GM18526 (cell line): ENCODE results near the gene PTGDS.

Experiments
- POLR2A ChIP-seq: IDR thresholded peaks from 3 replicates; pipeline ENCODE4 v1.6.1; 2011; ENCODE audit not compliant: insufficient read length; ENCODE audit errors: extremely low read depth

PTGDS gene

GRCh38 chr9:137022662-137023008 is 45.3 kb downstream of the PTGDS start:
- TF ChIP-seq POLR2A, result no peak

DNA sequence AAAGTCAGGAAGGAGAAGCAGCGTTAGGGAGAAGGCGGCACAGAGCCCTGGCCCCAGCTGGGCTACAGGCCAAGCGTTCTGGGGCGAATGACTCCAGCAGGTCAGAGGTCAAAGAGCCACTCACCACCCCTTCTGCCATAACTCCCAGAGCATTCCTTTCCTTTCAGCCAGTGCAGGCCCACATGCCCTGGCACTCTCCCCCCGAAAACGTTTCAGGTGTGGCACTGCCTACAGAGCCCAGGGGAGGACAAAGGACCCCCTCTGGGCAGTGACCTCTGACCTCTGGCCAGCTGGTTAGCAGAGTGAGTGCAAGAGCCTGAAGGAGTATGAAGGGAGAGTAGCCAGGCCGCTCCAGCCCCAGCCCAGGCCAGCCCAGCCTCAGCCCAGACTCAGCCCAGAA is 45.9 kb downstream of the PTGDS start:
- no peak for TF ChIP-seq POLR2A

- no peak for TF ChIP-seq POLR2A
Observed at GRCh38 chr9:137023583-137023991, 46.3 kb downstream of the PTGDS start.

DNA sequence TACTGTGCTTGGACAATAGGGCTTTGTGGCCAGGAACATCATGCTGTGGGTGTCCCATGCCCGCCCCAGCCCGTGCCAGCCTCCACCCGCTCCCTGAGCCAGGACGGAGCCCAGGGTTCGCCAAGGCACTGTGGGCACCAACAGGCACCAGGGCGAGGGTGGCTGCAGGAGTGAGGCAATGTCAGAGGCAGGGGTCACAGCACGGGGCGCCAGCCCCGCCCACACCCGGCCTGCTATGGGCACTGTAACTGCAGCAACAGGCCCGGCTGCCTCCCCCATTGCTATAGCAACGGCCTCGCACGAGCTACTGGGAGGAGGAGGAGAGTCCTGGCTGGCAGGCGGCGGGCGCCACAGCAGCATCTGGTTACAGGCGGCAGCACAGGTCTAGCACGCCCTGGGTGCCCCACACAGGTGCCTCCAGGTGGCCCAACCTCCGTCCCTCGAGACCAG is 48.2 kb downstream of the PTGDS start:
- no peak for TF ChIP-seq POLR2A

GRCh38 chr9:137026384-137026783 is 49.1 kb downstream of the PTGDS start:
- no peak for TF ChIP-seq POLR2A

- TF ChIP-seq POLR2A, result no peak
Observed at GRCh38 chr9:137026828-137027227, 49.5 kb downstream of the PTGDS start.

DNA sequence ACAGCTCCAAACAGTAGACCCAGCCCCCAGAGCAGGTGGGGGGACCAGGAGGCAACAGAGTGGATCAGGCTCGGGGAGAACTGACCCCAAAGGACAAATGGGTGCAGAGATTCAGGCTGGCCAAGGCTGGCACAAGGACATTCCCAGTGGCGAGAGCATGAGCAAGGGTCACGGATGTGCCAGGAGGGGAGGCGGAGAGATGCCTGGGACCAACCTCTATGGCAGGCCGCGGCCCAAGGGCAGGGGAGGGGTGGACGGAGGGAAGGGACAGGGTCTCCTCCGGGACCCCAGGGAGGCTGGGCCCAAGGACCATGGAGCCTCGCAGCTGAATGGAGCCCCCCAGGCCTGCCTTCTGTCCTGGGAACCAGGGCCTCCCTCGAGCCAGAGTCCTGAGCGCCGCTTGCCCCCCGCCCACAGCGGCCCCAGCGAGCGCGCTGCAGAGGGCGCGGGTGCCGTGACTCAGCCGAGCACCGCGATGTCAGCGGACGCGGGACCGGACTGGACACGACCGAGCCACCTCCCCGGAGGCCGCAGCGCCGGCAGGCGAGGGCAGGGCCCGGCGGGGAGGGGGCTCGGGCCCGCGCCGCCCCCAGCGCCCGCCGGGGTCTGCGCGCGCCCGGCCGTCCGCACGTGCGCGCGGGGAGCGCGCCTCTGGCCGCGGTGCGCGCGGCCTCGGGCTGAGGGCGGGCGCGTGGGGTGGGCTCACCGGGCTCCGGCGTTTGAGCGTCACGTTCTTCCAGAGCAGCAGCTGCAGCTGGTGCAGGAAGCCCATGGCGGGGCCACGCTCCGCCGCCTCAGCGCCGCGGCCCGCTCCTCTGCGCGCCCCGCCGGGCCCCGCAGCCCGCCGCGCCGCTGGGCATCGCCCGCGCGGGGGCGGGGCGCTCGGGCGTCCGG is 50.3 kb downstream of the PTGDS start, which contains the start of gene ABCA2:
Gene ABCA2, minus strand, starts transcription at position 869 of the 894 bp plus-strand sequence. Its CDS starts 97 bp downstream, at position 772.
- no peak for TF ChIP-seq POLR2A

DNA sequence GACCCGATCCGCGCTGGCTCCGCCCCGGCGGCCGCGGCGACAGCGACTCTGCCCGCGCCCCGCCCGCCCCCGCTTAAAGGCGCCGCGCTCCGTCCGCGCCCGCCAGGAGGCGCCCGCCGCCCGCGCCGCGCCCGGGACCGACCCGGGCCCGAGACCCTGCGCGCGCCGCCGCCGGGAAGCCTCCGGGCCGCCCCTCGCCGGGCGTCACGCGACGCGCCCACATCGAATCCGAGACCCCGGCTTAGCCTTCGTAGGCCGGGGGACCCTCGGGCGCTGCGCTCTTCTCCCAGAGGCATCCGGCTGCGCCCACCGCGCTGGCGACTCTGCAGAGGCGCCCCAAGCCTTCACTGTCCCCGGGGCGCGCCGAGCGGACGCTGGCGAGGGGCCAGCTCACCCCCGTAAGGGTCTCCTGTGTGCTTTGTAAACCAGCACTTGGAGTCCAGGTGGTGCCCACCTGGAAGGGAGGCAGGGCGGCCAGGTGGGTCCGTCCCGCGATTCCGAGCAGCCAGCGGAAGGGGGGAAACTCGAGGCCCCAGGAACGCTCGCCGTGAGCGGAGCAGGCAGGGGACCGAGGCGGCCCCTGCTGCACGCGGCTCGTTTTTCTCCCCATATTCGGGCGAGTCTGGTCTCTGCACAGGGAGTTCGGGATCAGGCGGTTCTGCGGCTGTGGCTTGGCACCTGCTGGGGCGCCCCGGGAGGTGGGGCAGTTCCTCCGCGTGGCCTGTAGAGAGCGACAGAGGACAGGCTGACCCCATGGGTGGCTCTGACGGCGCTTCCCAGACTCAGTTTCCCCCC is 51.2 kb downstream of the PTGDS start:
- TF ChIP-seq POLR2A, result no peak

DNA sequence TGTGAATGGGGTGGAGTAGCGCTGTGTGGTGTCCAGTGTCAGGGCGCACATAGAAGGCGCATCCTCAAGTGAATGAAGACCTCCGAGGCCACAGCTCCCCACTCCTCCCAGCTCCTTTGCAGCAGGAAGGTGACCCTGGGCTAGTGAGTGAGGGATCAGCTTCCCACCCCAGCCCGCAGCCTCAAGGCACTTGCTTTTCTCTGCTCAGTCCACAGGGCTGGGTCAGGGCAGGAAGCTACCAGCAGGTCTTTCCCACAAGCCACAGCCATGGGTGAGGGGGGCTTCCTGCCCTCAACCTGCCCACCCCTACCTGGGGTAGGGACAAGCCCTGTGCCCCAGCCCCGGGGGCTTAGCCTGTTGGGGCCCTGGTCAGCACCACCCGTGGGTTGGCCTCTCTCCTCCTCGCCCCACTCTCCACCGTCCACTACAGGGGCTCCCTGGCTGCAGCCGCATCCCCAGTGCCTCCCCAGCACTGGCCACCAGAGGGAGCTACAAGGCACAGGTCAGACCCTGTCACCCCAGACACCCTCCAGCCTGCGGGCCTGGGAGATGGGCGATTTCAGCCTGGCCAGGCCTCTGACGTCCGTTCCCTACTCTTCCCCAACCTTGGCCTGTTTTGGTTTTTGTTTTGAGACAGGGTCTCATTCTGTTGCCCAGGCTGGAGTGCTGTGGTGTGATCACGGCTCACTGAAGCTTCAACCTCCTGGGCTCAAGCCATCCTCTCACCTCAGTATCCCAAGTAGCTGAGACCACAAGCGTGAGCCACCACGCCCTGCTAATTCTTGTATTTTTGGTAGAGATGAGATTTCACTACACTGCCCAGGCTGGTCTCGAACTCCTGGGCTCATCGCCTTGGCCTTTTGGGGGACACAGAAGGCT is 52.0 kb downstream of the PTGDS start:
- TF ChIP-seq POLR2A, result no peak

- no peak for TF ChIP-seq POLR2A
Observed at GRCh38 chr9:137030006-137030405, 52.7 kb downstream of the PTGDS start.

DNA sequence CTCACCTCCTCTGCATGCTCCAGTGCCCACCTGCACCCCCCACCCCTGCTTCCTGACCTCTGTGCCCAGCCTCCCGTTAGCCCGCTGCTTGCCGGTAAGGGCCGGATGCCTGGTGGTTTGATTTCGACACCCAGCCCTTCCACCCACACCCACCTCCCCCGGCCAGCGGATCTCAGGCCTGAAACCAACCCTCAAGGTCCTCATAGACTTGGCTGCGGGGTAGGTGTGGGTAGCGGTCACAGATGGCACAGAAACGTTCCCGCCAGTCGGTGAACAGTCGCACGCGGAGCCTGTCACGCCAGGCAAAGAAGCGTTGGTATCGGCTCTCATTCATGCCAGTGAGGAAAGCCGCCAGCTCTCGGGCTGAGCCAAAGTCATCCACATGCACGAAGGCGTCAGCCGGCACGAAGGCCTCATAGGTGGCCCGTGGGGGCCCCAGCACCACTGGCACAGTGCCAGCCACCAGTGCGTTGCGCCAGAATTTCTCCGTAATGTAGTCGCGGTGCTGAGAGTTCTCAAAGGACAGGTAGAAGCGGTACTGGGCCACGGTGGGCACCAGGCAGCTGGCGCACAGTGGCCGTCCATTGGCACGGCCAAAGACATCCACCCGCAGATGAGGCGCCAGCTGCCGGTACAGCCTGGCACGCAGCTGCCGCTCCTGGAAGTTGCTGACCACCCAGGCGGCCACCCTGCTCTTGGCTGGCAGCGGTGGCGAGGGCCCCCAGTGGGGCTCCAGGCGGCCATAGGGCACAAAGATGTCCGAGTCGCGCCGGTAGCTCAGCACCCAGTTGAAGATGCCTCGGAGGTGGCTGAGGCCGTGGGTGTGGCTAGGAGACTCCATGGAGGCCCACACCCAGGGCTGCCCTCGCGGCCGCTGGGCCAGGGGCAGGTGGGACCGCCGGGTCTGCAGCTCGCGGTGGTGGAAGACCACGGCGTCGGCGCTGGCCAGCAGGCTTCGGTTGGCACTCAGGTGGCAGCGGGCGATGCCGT is 53.5 kb downstream of the PTGDS start:
- TF ChIP-seq POLR2A, result no peak
